HepG2 (cell line): ENCODE measurements around the gene UBR1. TPM values are rescaled to one million over a fixed set of nuclear protein-coding genes. Genes with fewer than 3 reads are reported as not detected.
A peak's percentile ranks its signal among the peaks of the same experiment; 100 is the strongest.

Experiments used
- GLI4 ChIP-seq: sonication (generic); formaldehyde crosslinking; IDR thresholded peaks from 2 replicates; pipeline ENCODE4 v1.5.1; 2020; ENCODE audit warnings: missing genetic modification reagents, mild to moderate bottlenecking, moderate library complexity, borderline replicate concordance
- GPN1 ChIP-seq: sonication (generic); formaldehyde crosslinking; IDR thresholded peaks from 2 replicates; pipeline ENCODE4 v1.5.1; 2020; ENCODE audit warnings: missing genetic modification reagents, borderline replicate concordance
- HNF4G ChIP-seq, 2 experiments: sonication (generic) in 1 of 2; formaldehyde crosslinking in 1 of 2; IDR thresholded peaks; 2 replicates each; pipeline versions ENCODE4 v1.4.0 to v1.6.1; 2011 to 2020; ENCODE audit warnings: borderline replicate concordance in 2 of 2, low read depth in 2 of 2, mild to moderate bottlenecking in 2 of 2, low read length in 1 of 2, missing genetic modification reagents in 1 of 2, moderate library complexity in 1 of 2
- KDM5B ChIP-seq: sonication (generic); formaldehyde crosslinking; IDR thresholded peaks from 2 replicates; pipeline ENCODE4 v1.4.0; 2020; ENCODE audit warnings: missing genetic modification reagents, mild to moderate bottlenecking, borderline replicate concordance
- TEAD2 ChIP-seq: sonication (generic); formaldehyde crosslinking; IDR thresholded peaks from 2 replicates; pipeline ENCODE4 v1.9.0; 2021; ENCODE audit warnings: missing genetic modification reagents
- TP53 ChIP-seq: sonication (generic); formaldehyde crosslinking; conservative IDR thresholded peaks from 2 replicates; pipeline ENCODE4 v1.4.0; 2020; ENCODE audit warnings: missing genetic modification reagents
- ZNF441 ChIP-seq: sonication (generic); formaldehyde crosslinking; IDR thresholded peaks from 2 replicates; pipeline ENCODE4 v1.7.0; 2021; ENCODE audit warnings: missing genetic modification reagents, borderline replicate concordance
- ZNF672 ChIP-seq: sonication (generic); formaldehyde crosslinking; IDR thresholded peaks from 2 replicates; pipeline ENCODE4 v1.8.1; 2022; ENCODE audit warnings: missing genetic modification reagents
- ZNF674 ChIP-seq: sonication (generic); formaldehyde crosslinking; IDR thresholded peaks from 2 replicates; pipeline ENCODE4 v1.5.0; 2020; ENCODE audit warnings: low read depth, mild to moderate bottlenecking, missing genetic modification reagents
- ZNF792 ChIP-seq: IDR thresholded peaks from 2 replicates; pipeline ENCODE4 v1.6.1; 2016
- ZSCAN9 ChIP-seq: IDR thresholded peaks from 2 replicates; pipeline ENCODE4 v1.6.1; 2016; ENCODE audit warnings: borderline replicate concordance
- polyA plus RNA-seq, 8 experiments: library from polyadenylated mRNA; depleted of rRNA in 3 of 8; stranded (reverse) in 7 of 8; unstranded in 1 of 8; fragments of >200 nt; fragmentation: Illumina TruSeq in 4 of 8; extraction: Trizol in 4 of 8; gene quantifications; 2 replicates each; pipeline versions ENCODE4 v1.2.1 to v1.2.3, GENCODE V29; 2011 to 2016; ENCODE audit warnings: low read depth in 4 of 8, missing spikeins in 1 of 8, mixed read lengths in 1 of 8; ENCODE audit not compliant: insufficient read depth in 1 of 8
- total RNA-seq, 5 experiments: library from RNA; depleted of rRNA; stranded (reverse); fragments of >200 nt; fragmentation: Illumina TruSeq; extraction: Trizol; gene quantifications; 2 replicates each; pipeline ENCODE4 v1.2.3, GENCODE V29; 2016; ENCODE audit warnings: low read depth in 1 of 5
- TF ChIP-seq, protein P1 (sequence below): sonication (generic); formaldehyde crosslinking; IDR thresholded peaks from 2 replicates; pipeline ENCODE4 v1.4.0; 2020; ENCODE audit warnings: mild to moderate bottlenecking, missing genetic modification reagents
- TF ChIP-seq, protein P2 (sequence below): sonication (generic); formaldehyde crosslinking; IDR thresholded peaks from 2 replicates; pipeline ENCODE4 v1.4.0; 2020; ENCODE audit warnings: missing genetic modification reagents
- TF ChIP-seq, protein P3 (sequence below): sonication (generic); formaldehyde crosslinking; IDR thresholded peaks from 2 replicates; pipeline ENCODE4 v1.8.0; 2022; ENCODE audit warnings: missing genetic modification reagents, mild to moderate bottlenecking, borderline replicate concordance
- TF ChIP-seq, protein P4 (sequence below): sonication (generic); formaldehyde crosslinking; IDR thresholded peaks from 2 replicates; pipeline ENCODE4 v1.4.0; 2020; ENCODE audit warnings: missing genetic modification reagents, borderline replicate concordance

Gene UBR1
- total and polyA plus RNA-seq, 2 of the 13 experiments (the other 11 are each of a cell fraction or from before 2014, with no cell fraction given): 6.4 to 18.0 TPM

DNA sequence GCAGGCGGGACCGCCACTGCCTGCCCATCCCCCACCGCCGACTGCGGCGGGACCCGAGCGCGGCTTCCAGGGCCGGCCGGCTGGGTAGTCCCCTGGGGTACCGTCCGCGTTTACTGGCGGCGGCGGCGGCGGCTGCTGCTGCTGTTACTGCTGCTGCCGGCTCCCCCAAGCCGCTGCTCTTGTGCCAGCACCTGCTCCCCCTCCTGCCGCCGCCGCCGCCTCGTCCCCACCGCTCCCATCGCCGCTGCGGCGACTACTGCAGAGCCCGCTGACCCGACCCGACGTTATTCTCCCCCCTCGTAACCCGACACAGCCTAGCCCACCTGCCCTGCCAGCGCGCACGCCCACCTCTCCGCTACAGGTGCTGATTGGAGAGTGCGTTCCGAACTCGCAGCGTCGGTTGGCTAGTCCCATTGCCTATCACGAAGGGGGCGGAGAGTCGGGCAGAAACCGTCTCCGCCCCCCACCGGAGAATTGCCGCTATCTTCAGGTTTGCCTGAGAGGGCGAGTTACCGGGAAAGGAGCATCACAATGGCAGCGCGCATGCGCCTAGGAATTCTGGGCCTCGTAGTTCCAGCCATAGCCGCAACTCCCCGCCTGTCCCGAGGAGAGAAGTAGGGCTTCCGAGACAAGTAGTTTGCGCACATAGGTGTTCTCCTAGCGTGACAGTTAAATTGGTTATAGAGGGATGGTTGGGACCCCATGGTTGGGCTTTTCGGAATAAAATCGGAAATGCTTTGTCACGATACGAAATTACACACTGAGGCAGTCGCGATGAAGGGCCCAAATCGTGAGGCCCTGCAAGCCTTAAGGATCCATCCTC lies 185.1 kb downstream of the UBR1 start, which contains the start of gene TTBK2 (continued):
- TF ChIP-seq, protein P1, sequence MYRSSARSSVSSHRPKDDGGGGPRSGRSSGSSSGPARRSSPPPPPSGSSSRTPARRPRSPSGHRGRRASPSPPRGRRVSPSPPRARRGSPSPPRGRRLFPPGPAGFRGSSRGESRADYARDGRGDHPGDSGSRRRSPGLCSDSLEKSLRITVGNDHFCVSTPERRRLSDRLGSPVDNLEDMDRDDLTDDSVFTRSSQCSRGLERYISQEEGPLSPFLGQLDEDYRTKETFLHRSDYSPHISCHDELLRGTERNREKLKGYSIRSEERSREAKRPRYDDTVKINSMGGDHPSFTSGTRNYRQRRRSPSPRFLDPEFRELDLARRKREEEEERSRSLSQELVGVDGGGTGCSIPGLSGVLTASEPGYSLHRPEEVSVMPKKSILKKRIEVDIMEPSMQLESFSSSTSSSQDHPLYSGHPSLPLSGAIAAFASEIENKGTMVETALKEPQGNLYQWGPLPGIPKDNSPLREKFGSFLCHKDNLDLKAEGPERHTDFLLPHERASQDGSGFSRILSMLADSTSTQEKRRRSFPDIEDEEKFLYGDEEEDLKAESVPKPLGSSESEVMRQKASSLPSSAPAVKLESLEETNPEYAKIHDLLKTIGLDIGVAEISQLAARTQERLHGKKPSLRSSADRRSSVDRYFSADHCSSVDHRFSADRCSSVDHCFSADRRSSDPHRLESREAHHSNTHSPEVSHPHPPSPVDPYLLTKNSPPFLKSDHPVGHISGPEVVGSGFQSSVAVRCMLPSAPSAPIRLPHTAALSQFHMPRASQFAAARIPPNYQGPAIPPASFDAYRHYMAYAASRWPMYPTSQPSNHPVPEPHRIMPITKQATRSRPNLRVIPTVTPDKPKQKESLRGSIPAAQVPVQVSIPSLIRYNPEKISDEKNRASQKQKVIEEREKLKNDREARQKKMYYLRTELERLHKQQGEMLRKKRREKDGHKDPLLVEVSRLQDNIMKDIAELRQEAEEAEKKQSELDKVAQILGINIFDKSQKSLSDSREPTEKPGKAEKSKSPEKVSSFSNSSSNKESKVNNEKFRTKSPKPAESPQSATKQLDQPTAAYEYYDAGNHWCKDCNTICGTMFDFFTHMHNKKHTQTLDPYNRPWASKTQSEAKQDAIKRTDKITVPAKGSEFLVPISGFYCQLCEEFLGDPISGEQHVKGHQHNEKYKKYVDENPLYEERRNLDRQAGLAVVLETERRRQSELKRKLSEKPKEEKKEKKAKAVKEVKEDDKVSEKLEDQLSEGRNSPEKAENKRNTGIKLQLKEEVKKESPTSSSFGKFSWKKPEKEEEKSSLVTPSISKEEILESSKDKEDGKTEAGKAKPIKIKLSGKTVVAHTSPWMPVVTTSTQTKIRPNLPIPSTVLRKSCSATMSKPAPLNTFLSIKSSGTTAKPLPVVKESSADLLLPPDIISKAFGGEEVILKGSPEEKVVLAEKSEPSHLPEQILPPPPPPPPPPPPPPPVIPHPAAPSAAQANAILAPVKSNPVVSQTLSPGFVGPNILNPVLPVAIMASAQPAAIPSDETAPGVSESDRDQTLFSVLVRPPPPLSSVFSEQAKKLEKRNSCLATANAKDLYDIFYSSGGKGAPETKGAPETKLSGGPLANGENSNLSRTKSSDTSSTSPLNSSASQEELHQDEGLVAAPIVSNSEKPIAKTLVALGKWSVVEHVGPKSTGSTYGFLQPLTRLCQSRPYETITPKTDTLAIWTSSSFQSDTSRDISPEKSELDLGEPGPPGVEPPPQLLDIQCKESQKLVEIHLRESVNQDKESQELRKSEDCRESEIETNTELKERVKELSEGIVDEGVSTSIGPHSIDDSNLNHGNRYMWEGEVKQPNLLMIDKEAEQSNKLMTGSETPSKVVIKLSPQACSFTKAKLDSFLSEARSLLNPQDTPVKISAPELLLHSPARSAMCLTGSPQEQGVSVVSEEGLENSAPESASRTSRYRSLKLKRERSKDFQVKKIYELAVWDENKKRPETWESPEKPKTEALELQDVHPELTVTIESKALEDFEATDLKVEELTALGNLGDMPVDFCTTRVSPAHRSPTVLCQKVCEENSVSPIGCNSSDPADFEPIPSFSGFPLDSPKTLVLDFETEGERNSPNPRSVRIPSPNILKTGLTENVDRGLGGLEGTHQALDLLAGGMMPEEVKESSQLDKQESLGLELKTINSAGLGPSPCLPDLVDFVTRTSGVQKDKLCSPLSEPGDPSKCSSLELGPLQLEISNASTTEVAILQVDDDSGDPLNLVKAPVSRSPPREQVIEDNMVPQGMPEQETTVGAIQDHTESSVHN (CRISPR knock-in tag): no peak
- TF ChIP-seq ZNF441: no peak
- TF ChIP-seq GPN1 (CRISPR knock-in tag): no peak
- no peak for TF ChIP-seq ZNF672
- TF ChIP-seq, protein P2, sequence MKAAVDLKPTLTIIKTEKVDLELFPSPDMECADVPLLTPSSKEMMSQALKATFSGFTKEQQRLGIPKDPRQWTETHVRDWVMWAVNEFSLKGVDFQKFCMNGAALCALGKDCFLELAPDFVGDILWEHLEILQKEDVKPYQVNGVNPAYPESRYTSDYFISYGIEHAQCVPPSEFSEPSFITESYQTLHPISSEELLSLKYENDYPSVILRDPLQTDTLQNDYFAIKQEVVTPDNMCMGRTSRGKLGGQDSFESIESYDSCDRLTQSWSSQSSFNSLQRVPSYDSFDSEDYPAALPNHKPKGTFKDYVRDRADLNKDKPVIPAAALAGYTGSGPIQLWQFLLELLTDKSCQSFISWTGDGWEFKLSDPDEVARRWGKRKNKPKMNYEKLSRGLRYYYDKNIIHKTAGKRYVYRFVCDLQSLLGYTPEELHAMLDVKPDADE: no peak
- TF ChIP-seq, protein P3, sequence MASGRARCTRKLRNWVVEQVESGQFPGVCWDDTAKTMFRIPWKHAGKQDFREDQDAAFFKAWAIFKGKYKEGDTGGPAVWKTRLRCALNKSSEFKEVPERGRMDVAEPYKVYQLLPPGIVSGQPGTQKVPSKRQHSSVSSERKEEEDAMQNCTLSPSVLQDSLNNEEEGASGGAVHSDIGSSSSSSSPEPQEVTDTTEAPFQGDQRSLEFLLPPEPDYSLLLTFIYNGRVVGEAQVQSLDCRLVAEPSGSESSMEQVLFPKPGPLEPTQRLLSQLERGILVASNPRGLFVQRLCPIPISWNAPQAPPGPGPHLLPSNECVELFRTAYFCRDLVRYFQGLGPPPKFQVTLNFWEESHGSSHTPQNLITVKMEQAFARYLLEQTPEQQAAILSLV (CRISPR knock-in tag): no peak
- TF ChIP-seq ZSCAN9 (CRISPR knock-in tag): peak; percentile 49; the same call in 1 of the 2 replicates
- no peak for TF ChIP-seq ZNF792
- TF ChIP-seq KDM5B: no peak
- no peak for TF ChIP-seq GLI4 (CRISPR knock-in tag)
- TF ChIP-seq, protein P4, sequence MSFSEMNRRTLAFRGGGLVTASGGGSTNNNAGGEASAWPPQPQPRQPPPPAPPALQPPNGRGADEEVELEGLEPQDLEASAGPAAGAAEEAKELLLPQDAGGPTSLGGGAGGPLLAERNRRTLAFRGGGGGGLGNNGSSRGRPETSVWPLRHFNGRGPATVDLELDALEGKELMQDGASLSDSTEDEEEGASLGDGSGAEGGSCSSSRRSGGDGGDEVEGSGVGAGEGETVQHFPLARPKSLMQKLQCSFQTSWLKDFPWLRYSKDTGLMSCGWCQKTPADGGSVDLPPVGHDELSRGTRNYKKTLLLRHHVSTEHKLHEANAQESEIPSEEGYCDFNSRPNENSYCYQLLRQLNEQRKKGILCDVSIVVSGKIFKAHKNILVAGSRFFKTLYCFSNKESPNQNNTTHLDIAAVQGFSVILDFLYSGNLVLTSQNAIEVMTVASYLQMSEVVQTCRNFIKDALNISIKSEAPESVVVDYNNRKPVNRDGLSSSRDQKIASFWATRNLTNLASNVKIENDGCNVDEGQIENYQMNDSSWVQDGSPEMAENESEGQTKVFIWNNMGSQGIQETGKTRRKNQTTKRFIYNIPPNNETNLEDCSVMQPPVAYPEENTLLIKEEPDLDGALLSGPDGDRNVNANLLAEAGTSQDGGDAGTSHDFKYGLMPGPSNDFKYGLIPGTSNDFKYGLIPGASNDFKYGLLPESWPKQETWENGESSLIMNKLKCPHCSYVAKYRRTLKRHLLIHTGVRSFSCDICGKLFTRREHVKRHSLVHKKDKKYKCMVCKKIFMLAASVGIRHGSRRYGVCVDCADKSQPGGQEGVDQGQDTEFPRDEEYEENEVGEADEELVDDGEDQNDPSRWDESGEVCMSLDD (CRISPR knock-in tag): no peak
- 0 out of 2 replicates have a peak, but pooled peaks have one; percentile 36 for TF ChIP-seq TP53 (CRISPR knock-in tag)
- no peak for TF ChIP-seq ZNF674 (CRISPR knock-in tag)
- no peak for TF ChIP-seq HNF4G (IDR thresholded peaks at IDR 0.05; ENCODE audit: borderline replicate concordance, low read depth, low read length)
- TF ChIP-seq HNF4G (CRISPR knock-in tag; IDR thresholded peaks at IDR 0.05; ENCODE audit: borderline replicate concordance, low read depth): no peak
- TF ChIP-seq TEAD2 (CRISPR knock-in tag): no peak
